ENCODE measurements around the gene CARS2. TPM values are rescaled to one million over a fixed set of nuclear protein-coding genes. Genes with fewer than 3 reads are reported as not detected.

CARS2 gene
- polyA plus RNA-seq, 12 donors, result 36.5 to 89.1 (median 51.6) TPM; not detected in 1

GRCh38 chr13:110657196-110657595, 48.7 kb downstream of the CARS2 start:
- DNase-seq, result no peak

GRCh38 chr13:110653851-110654250, 52.1 kb downstream of the CARS2 start:
- no peak for DNase-seq

- DNase-seq, result no peak
These were observed 52.6 kb downstream of the CARS2 start for GRCh38 chr13:110653271-110653670.

GRCh38 chr13:110652764-110653163, 53.2 kb downstream of the CARS2 start:
- no peak for DNase-seq

GRCh38 chr13:110652231-110652730, 53.6 kb downstream of the CARS2 start:
- no peak for DNase-seq

- no peak for DNase-seq
These were observed 54.1 kb downstream of the CARS2 start for GRCh38 chr13:110651726-110652230.

- DNase-seq, result no peak
These were observed 54.6 kb downstream of the CARS2 start for GRCh38 chr13:110651271-110651670.

GRCh38 chr13:110650436-110650835, 55.5 kb downstream of the CARS2 start:
- DNase-seq, result no peak

- DNase-seq, result no peak
These were observed 56.4 kb downstream of the CARS2 start for GRCh38 chr13:110649551-110649950.

GRCh38 chr13:110648848-110649421, 57.0 kb downstream of the CARS2 start:
- no peak for DNase-seq

- DNase-seq, result no peak
These were observed 57.6 kb downstream of the CARS2 start for GRCh38 chr13:110648146-110648819.

GRCh38 chr13:110647365-110647737, 58.6 kb downstream of the CARS2 start:
- DNase-seq, result no peak

GRCh38 chr13:110646442-110647364, 59.2 kb downstream of the CARS2 start:
- DNase-seq, result no peak

GRCh38 chr13:110645750-110646149, 60.2 kb downstream of the CARS2 start:
- no peak for DNase-seq

- no peak for DNase-seq
These were observed 60.9 kb downstream of the CARS2 start for GRCh38 chr13:110644892-110645521.

- no peak for DNase-seq
These were observed 62.0 kb downstream of the CARS2 start for GRCh38 chr13:110643768-110644421.

GRCh38 chr13:110643324-110643723, 62.6 kb downstream of the CARS2 start:
- DNase-seq, result no peak

GRCh38 chr13:110642291-110642981, 63.5 kb downstream of the CARS2 start:
- no peak for DNase-seq

GRCh38 chr13:110641055-110642015, 64.6 kb downstream of the CARS2 start:
- no peak for DNase-seq
